ENCODE measurements around the gene BMPR2. TPM values are rescaled to one million over a fixed set of nuclear protein-coding genes. Genes with fewer than 3 reads are reported as not detected.

Gene BMPR2
- total RNA-seq, 1 donor: 50.6 TPM

GRCh38 chr2:202609381-202610145 lies 233.4 kb downstream of the BMPR2 start:
- H3K4me3 ChIP-seq (ENCODE audit: low read depth, low read length): no peak overlapping the region
- no peak for DNase-seq (ENCODE audit: low read depth)
- no peak for TF ChIP-seq CTCF (IDR thresholded peaks at IDR 0.05; ENCODE audit: insufficient read depth, low read length)

- TF ChIP-seq CTCF (IDR thresholded peaks at IDR 0.05; ENCODE audit: insufficient read depth, low read length): no peak
- no peak for DNase-seq (ENCODE audit: low read depth)
- no peak overlapping the region for H3K4me3 ChIP-seq (ENCODE audit: low read depth, low read length)
These were observed 234.3 kb downstream of the BMPR2 start for GRCh38 chr2:202610380-202610779.

GRCh38 chr2:202612145-202612544 lies 236.0 kb downstream of the BMPR2 start:
- TF ChIP-seq CTCF (IDR thresholded peaks at IDR 0.05; ENCODE audit: insufficient read depth, low read length): no peak
- no peak for DNase-seq (ENCODE audit: low read depth)
- no peak overlapping the region for H3K4me3 ChIP-seq (ENCODE audit: low read depth, low read length)

GRCh38 chr2:202613479-202613878 lies 237.4 kb downstream of the BMPR2 start:
- TF ChIP-seq CTCF (IDR thresholded peaks at IDR 0.05; ENCODE audit: insufficient read depth, low read length): no peak
- H3K4me3 ChIP-seq (ENCODE audit: low read depth, low read length): no peak overlapping the region
- DNase-seq (ENCODE audit: low read depth): no peak

Small RNA genes within 50 kb of the gene (small RNA-seq; reads per million reads assigned to genes)
- gene MTND4LP17 (not detected), gene RN7SL753P (not detected)

Other genes starting within 250 kb of the BMPR2 start
- 68.5 and 158 TPM in 2 replicates for gene SUMO1, start 137.7 kb upstream of the BMPR2 start, total RNA-seq (ENCODE audit: low replicate concordance)
- gene NOP58, start 110.6 kb upstream of the BMPR2 start, total RNA-seq (ENCODE audit: low replicate concordance): 71.4 and 74.1 TPM in 2 replicates